Activated CD4-positive, alpha-beta memory T cell treated with anti-CD3 and anti-CD28 coated beads for 36 hours (primary cell): ENCODE data around the gene PPTC7. TPM values are rescaled to one million over a fixed set of nuclear protein-coding genes. Genes with fewer than 3 reads are reported as not detected.
"Not testable (repeated sequence)": the region's sequence is repeated elsewhere in the genome, so short reads cannot be mapped to it uniquely, and the experiment has no call there.

ENCODE experiments used
- CTCF ChIA-PET: fragments of 350-600 bp; sonication (Branson Sonifier 250); formaldehyde crosslinking; loops from one replicate; lab custom pipeline; 2021; ENCODE audit warnings: antibody characterized with exemption, inconsistent platforms; lab: Charles Lee
- POLR2A ChIA-PET: fragments of 350-600 bp; sonication (Branson Sonifier 250); formaldehyde crosslinking; loops from one replicate; lab custom pipeline; 2021; ENCODE audit warnings: antibody characterized with exemption; lab: Charles Lee
- DNase-seq: peaks from one replicate; pipeline ENCODE4 v3.0.0-alpha.2; 2020
- H3K27ac Mint-ChIP-seq: one replicate; pipeline ENCODE4 v1.8.0; 2021; ENCODE audit warnings: mixed read lengths
- H3K27me3 Mint-ChIP-seq: one replicate; pipeline ENCODE4 v1.8.0; 2021; ENCODE audit warnings: mixed read lengths
- H3K36me3 Mint-ChIP-seq: one replicate; pipeline ENCODE4 v1.8.0; 2021; ENCODE audit warnings: mixed read lengths
- H3K4me1 Mint-ChIP-seq: one replicate; pipeline ENCODE4 v1.8.0; 2021; ENCODE audit warnings: low read depth, mixed read lengths
- H3K4me3 Mint-ChIP-seq: one replicate; pipeline ENCODE4 v1.8.0; 2021; ENCODE audit warnings: mild to moderate bottlenecking, mixed read lengths
- H3K9me3 Mint-ChIP-seq: one replicate; pipeline ENCODE4 v1.8.0; 2021; ENCODE audit warnings: mixed read lengths
- intact Hi-C: fragments of 100-400 bp; cut with micrococcal nuclease; formaldehyde crosslinking; loops from one replicate; pipeline ENCODE4 v1.15.1; 2023
- total RNA-seq, 2 experiments: library from RNA; stranded (reverse); gene quantifications; one replicate each; pipeline ENCODE4 v1.2.3, GENCODE V29; 2021

The PPTC7 gene
- total RNA-seq, 2 experiments from 2014 or later = 36.9 to 37.0 TPM

DNA sequence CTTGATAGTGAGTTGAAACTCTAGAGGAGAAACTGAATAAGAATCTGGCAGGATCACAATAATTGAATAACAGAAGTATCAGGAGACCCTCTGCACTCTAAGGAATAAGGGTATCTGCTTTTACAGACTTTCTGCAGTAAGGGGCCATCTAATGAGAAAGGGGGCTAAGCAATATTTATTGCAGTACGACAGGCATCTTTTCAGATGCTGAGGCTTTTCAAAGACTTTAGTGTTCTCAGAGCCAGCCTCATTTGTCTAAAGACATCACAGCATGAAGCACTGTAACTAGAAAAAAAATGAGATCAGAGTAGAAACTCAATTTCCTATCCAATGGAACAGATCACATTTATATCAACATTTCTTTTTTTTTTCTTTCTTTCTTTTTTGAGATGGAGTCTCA, 22.2 kb downstream of the PPTC7 start:
- Mint-ChIP-seq H3K4me3 (no peak overlapping the region), H3K4me1 (peaks cover 65% of the 10 kb centered on the region), H3K36me3 (peaks cover 12% of the 10 kb centered on the region), H3K9me3 (peaks cover 9% of the 10 kb centered on the region), H3K27me3 (no peaks in the 10 kb centered on the region), H3K27ac (peak overlapping the region; percentile 30)
- no peak for DNase-seq
- POLR2A ChIA-PET = no interaction called here
- intact Hi-C loops = no loop called here
- CTCF ChIA-PET = interaction anchor here (1.0 to 8.7 kb wide), 4 partner anchors 14 to 47 kb away, joined by 3 to 56 read pairs (median 4); no protein-coding TSS in a partner anchor

DNA sequence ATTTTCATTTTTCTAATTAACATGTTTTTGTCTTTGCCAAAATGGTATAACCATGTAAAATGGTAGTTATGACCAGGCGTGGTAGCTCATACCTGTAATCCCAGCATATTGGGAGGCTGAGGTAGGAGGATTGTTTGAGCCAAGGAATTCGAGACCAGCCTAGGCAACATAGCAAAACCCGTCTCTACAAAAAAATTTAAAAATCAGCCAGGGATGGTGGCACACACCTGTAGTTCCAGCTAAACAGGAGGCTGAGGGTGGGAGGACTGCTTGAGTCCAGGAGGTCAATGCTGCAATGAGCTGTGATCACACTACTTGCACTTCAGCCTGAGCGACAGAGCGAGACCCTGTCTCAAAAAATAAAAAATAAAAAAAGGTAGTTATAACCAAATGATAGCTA, 23.1 kb downstream of the PPTC7 start:
- Mint-ChIP-seq H3K4me3 (no peak overlapping the region), H3K36me3 (peaks cover 12% of the 10 kb centered on the region), H3K4me1 (peaks cover 67% of the 10 kb centered on the region), H3K27me3 (no peaks in the 10 kb centered on the region), H3K27ac (peak overlapping the region; percentile 13), H3K9me3 (peaks cover 9% of the 10 kb centered on the region)
- intact Hi-C loops = no loop called here
- POLR2A ChIA-PET = interaction anchor here (0.9 to 1.2 kb wide), 2 partner anchors 14 to 18 kb away, joined by 3 to 4 read pairs; no protein-coding TSS in a partner anchor
- CTCF ChIA-PET = interaction anchor here (1.4 to 12.6 kb wide), 3 partner anchors 39 to 47 kb away, joined by 3 to 176 read pairs (median 4); no protein-coding TSS in a partner anchor
- DNase-seq = no peak

DNA sequence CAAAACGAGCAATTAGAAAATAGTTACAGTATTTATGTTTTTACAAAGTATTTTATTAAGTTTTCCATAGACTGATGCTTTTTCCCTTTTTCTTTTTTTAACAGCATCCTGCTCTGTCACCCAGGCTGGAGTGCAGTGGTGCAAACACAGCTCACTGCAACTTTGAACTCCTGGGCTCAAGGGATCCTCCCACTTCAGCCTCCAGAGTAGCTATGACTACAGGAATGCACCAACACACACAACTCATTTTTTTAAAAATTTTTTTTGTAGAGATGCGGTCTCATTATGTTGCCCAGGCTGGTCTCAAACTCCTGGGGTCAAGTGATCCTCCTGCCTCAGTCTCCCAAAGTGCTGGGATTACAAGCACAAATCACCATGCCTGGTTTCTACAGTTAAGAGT, 24.2 kb downstream of the PPTC7 start:
- DNase-seq, intact Hi-C loops, H3K4me3 Mint-ChIP-seq, H3K27ac Mint-ChIP-seq, H3K9me3 Mint-ChIP-seq, H3K27me3 Mint-ChIP-seq: not testable (repeated sequence)
- ChIA-PET POLR2A (interaction anchor here (0.7 to 0.9 kb wide), 2 partner anchors 17 to 175 kb away, joined by 3 read pairs; no protein-coding TSS in a partner anchor), CTCF (interaction anchor here (12.6 kb wide), 1 partner anchor 42 kb away, joined by 176 read pairs; no protein-coding TSS in a partner anchor)
- Mint-ChIP-seq H3K36me3 (peaks cover 10% of the 10 kb centered on the region), H3K4me1 (peaks cover 66% of the 10 kb centered on the region)

DNA sequence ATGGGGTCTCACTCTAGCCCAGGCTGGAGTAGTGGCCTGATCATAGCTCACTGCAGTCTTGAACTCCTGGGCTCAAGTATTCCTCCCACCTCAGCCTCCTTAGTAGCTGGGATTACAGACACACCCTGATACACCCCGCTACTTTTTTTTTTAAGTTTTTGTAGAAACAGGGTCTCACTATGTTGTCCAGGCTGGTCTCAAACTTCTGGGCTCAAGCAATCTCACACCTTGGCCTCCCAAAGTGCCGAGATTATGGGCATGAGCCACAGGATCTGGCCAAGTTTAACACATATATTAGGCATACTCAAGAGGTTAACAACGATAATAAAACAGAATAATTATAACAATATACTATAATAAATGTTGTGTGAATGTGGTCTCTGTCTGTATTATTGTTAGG, 25.8 kb downstream of the PPTC7 start:
- Mint-ChIP-seq H3K36me3 (peaks cover 9% of the 10 kb centered on the region), H3K4me1 (peaks cover 54% of the 10 kb centered on the region), H3K4me3 (no peak overlapping the region), H3K27me3 (no peaks in the 10 kb centered on the region), H3K9me3 (peaks cover 9% of the 10 kb centered on the region), H3K27ac (no peak overlapping the region)
- CTCF ChIA-PET = interaction anchor here (12.6 kb wide), 1 partner anchor 44 kb away, joined by 176 read pairs; no protein-coding TSS in a partner anchor
- intact Hi-C loops = no loop called here
- DNase-seq = no peak
- POLR2A ChIA-PET = no interaction called here

DNA sequence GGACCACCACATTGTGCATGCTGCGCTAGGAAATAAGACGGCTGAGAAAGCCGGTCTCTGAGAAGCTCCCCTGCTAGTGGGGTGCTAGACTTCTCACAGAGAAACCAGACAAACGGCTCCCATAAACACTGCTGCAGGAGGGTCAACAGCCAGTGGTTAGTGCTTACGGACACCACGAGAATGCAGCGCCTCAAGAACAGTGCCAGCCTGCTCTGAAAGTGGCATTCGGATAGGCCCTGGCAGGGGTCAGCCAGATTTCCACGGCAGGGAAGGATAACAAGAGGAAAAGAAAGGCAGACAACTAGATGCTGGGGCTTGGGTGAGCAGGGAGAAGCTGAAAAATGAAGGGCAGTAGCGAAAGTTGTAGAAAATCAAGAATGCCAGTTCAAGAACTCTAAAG, 26.4 kb downstream of the PPTC7 start:
- no peak overlapping the region for H3K4me3 Mint-ChIP-seq
- ChIA-PET CTCF (interaction anchor here (12.6 kb wide), 1 partner anchor 44 kb away, joined by 176 read pairs; no protein-coding TSS in a partner anchor), POLR2A (interaction anchor here (0.7 kb wide), 1 partner anchor 47 kb away, joined by 3 read pairs; no protein-coding TSS in a partner anchor)
- DNase-seq = no peak
- peaks cover 12% of the 10 kb centered on the region for H3K36me3 Mint-ChIP-seq
- H3K9me3 Mint-ChIP-seq = peaks cover 9% of the 10 kb centered on the region
- intact Hi-C loops = no loop called here
- no peaks in the 10 kb centered on the region for H3K27me3 Mint-ChIP-seq
- no peak overlapping the region for H3K27ac Mint-ChIP-seq
- peaks cover 54% of the 10 kb centered on the region for H3K4me1 Mint-ChIP-seq

DNA sequence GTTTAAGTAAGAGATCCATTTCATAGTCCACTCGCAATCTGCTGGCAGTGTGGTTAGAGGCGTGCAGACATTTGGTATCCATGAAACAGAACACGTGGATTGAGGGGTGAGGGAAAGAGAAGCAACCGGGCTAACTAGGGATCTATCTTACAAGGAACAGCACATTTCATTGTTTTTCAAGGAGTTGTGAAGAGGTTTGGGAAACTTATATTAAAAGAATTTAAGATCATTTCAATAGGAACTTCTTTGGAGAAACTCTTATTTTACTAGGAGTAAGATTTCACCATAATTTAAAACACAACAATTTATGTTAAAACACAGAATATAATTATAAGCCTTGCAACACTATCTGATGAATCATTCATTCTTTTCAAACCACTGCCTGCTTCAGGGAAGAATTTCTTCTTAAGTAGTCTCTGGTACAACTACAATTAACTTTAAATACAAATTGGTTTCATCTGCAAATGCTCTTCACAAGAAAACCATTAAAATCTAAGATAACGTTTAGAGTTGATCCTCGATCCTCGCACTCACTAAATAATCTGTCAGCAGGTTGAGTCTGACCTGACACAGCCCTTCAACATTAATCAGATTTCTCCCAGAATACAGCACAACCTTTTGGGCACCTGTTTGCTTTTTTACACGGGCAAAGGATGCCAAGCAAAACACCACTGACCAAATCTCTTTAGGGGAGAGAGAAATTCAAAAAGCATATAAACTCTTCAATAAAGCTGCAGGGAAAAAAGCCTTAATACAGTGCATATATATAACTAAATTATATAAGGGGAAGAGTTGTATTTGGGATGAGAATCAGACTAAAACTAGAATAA, 27.3 kb downstream of the PPTC7 start:
- ChIA-PET CTCF (interaction anchor here (12.6 kb wide), 1 partner anchor 45 kb away, joined by 176 read pairs; no protein-coding TSS in a partner anchor), POLR2A (no interaction called here)
- Mint-ChIP-seq H3K36me3 (peaks cover 18% of the 10 kb centered on the region), H3K4me3 (no peak overlapping the region), H3K4me1 (peaks cover 46% of the 10 kb centered on the region), H3K27ac (no peak overlapping the region), H3K9me3 (peaks cover 9% of the 10 kb centered on the region), H3K27me3 (no peaks in the 10 kb centered on the region)
- no peak for DNase-seq
- intact Hi-C loops = no loop called here

DNA sequence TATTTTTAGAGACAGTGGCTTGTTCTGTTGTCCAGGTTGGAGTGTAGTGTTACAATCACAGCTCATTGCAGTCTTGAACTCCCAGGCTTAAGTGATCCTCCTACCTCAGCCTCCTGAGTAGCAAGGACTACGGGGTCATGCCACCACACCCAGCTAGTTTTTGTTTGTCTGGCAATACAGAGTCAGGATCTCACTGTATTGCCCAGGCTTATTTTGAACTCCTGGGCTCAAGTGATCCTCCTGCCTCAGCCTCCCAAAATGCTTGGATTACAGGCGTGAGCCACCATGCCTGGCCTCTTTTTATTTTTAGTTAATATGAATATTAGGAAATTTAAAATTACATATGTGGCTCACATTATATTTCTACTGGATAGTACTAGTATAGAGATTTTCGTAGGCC, 28.9 kb downstream of the PPTC7 start:
- ChIA-PET CTCF (interaction anchor here (0.9 to 12.6 kb wide), 6 partner anchors 9 to 52 kb away, joined by 3 to 176 read pairs (median 4); no protein-coding TSS in a partner anchor), POLR2A (no interaction called here)
- Mint-ChIP-seq H3K27ac (no peak overlapping the region), H3K27me3 (no peaks in the 10 kb centered on the region), H3K4me1 (peaks cover 50% of the 10 kb centered on the region), H3K36me3 (peaks cover 26% of the 10 kb centered on the region), H3K4me3 (no peak overlapping the region), H3K9me3 (peaks cover 9% of the 10 kb centered on the region)
- no peak for DNase-seq
- intact Hi-C loops = no loop called here

DNA sequence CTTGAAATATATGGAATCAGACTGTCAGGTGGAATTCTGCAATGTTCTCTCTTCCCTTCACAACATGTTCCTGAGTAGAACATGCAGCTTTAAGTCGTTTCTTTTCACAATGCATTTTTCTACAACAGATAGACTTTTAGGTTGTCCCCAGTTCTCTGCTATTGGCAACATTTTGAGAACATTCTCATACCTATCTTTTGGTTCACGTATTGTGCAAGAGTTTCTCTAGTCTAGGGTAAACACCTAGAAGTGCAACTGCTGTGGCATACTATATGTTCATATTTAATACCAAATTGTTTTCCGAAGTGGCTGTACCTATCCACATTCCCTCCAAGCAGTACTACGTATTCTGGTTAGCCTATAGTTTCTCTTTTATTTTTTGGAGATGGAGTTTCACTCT, 32.1 kb downstream of the PPTC7 start:
- peaks cover 43% of the 10 kb centered on the region for H3K4me1 Mint-ChIP-seq
- DNase-seq = no peak
- intact Hi-C loops = no loop called here
- no peaks in the 10 kb centered on the region for H3K27me3 Mint-ChIP-seq
- no peaks in the 10 kb centered on the region for H3K9me3 Mint-ChIP-seq
- POLR2A ChIA-PET = no interaction called here
- H3K36me3 Mint-ChIP-seq = peaks cover 23% of the 10 kb centered on the region
- no peak overlapping the region for H3K4me3 Mint-ChIP-seq
- no peak overlapping the region for H3K27ac Mint-ChIP-seq
- CTCF ChIA-PET = interaction anchor here (1.2 to 12.6 kb wide), 8 partner anchors 7 to 103 kb away, joined by 4 to 176 read pairs (median 4); no protein-coding TSS in a partner anchor

DNA sequence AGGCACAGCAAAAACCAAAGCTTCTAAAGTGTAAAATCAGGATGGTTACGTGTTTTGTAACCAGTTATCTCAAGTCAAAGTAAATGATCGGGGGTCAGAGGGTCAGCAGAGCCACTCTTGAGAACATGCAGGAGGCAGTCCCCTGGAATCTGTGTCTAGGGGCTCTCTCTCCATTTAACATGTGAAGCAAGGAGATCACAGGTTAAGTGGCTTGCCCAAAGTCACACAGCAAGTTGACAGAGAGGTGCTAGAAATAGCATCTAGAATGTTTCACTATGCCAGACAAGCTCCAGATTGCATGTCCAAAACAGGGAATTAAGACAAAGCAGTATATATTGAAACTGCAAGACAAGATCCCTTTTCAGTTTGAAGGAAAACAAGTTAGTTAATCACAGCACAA, 33.4 kb downstream of the PPTC7 start:
- no peak for DNase-seq
- intact Hi-C loops = no loop called here
- Mint-ChIP-seq H3K27me3 (no peaks in the 10 kb centered on the region), H3K36me3 (peaks cover 32% of the 10 kb centered on the region), H3K27ac (no peak overlapping the region), H3K9me3 (no peaks in the 10 kb centered on the region), H3K4me1 (peaks cover 40% of the 10 kb centered on the region), H3K4me3 (no peak overlapping the region)
- CTCF ChIA-PET = interaction anchor here (0.7 to 12.6 kb wide), 3 partner anchors 35 to 51 kb away, joined by 3 to 176 read pairs (median 3); no protein-coding TSS in a partner anchor
- POLR2A ChIA-PET = no interaction called here

DNA sequence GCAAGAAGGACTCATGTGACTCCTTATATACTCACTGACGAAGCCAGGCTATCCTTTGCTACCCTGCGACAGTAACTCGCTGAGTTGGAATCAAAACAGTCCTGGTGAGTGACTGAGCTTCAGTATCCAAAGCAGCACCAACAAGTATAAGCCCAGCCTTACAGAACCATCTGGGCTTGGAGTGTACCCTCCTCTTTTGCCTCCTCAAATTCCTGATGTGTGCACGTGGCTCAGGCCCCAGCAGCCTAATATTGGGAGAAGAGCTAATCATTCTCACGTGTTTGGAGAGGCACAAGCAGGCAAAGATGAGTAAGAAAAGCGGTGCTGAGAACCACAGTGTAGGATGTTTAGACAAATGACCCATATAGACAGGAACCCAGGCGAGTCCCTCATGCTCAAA, 34.4 kb downstream of the PPTC7 start:
- H3K36me3 Mint-ChIP-seq = peaks cover 35% of the 10 kb centered on the region
- DNase-seq = no peak
- intact Hi-C loops = no loop called here
- H3K27ac Mint-ChIP-seq = no peak overlapping the region
- ChIA-PET POLR2A (interaction anchor here (0.5 kb wide), 1 partner anchor 22 kb away, joined by 3 read pairs; no protein-coding TSS in a partner anchor), CTCF (interaction anchor here (0.6 to 12.6 kb wide), 7 partner anchors 29 to 117 kb away, joined by 3 to 176 read pairs (median 4); partner anchors contain the start of genes ARPC3 and FAM216A)
- peaks cover 39% of the 10 kb centered on the region for H3K4me1 Mint-ChIP-seq
- no peak overlapping the region for H3K4me3 Mint-ChIP-seq
- no peaks in the 10 kb centered on the region for H3K27me3 Mint-ChIP-seq
- no peaks in the 10 kb centered on the region for H3K9me3 Mint-ChIP-seq

DNA sequence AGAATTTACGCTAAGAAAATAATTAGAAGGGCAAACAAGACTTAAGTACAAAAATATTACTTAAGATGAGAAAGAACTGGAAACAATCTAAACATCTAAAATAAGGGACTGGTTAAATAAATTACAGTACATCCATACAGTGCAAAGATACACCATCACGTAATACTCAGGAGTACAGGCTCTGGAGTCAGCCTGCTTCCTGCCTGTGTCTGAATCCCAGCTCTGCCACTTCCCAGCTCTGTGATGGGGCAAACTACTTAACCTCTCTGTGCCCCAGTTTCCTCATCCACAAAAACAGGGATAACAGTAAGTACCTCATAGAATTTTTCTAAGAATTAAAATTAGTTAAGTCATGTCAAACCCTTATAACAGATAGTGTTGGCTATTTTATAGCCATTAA, 36.0 kb downstream of the PPTC7 start:
- no peaks in the 10 kb centered on the region for H3K9me3 Mint-ChIP-seq

DNA sequence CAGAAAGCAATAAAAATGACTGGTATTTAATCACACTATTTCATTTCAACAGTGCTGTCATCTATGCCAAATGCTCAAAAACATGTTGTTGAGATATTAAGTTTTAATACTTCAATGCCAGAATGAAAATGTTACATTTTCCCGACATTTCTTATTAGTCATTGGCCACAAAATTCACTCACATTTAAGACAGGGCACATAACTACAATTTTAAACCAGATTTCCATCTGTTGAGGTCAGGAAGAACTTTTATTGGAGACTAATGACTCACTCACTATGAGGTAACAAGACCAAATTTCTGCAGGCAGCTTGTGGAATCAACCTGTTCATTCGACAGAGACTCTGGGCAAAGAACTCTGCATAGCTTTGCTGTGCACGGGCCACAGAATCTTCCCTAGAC, 36.8 kb downstream of the PPTC7 start:
- ChIA-PET CTCF (interaction anchor here (1.6 kb wide), 1 partner anchor 55 kb away, joined by 6 read pairs; no protein-coding TSS in a partner anchor), POLR2A (no interaction called here)
- H3K9me3 Mint-ChIP-seq = no peaks in the 10 kb centered on the region
- no peak for DNase-seq
- H3K4me3 Mint-ChIP-seq = no peak overlapping the region
- intact Hi-C loops = no loop called here
- H3K27me3 Mint-ChIP-seq = no peaks in the 10 kb centered on the region
- peaks cover 39% of the 10 kb centered on the region for H3K36me3 Mint-ChIP-seq
- peaks cover 49% of the 10 kb centered on the region for H3K4me1 Mint-ChIP-seq
- no peak overlapping the region for H3K27ac Mint-ChIP-seq

More for the DNA sequence above, 36.0 kb downstream of the PPTC7 start:
- H3K4me1 Mint-ChIP-seq = peaks cover 51% of the 10 kb centered on the region
- intact Hi-C loops = no loop called here
- no peak for DNase-seq
- H3K27ac Mint-ChIP-seq = no peak overlapping the region
- no peak overlapping the region for H3K4me3 Mint-ChIP-seq
- H3K36me3 Mint-ChIP-seq = peaks cover 42% of the 10 kb centered on the region
- POLR2A ChIA-PET = no interaction called here
- CTCF ChIA-PET = interaction anchor here (1.6 kb wide), 1 partner anchor 54 kb away, joined by 6 read pairs; no protein-coding TSS in a partner anchor
- H3K27me3 Mint-ChIP-seq = no peaks in the 10 kb centered on the region
